ENCODE measurements around the gene PLSCR2.
"Not testable (repeated sequence)": the region's sequence is repeated elsewhere in the genome, so short reads cannot be mapped to it uniquely, and the experiment has no call there.

PLSCR2 gene

DNA sequence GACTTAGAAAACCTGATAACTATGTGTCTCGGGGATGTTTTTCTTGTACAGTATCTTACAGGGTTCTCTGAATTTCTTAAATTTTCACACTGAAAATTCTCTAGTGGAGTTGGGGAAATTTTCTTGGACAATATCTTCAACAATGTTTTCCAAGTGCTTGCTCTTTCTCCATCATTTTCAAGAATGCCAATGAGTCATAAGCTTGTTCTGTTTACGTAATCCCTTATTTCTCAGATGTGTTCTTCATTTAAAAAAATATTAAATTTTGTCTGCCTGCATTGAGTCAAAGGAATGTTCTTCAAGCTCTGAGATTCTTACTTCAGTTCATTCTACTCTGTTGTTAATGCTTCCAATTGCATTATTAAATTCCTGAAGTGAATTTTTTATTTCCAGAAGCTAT, 21.9 kb upstream of the PLSCR2 start:
- DNase-seq = no peak

DNA sequence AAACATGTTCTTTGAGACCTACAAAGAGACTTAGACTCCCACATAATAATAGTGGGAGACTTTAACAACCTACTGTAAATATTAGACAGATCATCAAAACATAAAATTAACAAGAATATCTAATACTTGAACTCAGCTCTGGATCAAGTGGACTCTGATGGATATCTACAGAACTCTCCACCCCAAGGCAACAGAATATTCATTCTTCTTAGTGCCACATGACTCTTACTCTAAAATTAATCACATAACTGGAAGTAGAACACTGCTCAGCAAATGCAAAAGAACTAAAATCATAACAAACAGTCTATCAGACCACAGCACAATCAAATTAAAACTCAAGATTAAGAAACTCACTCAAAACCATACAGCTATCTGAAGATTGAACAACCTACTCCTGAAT, 15.9 kb upstream of the PLSCR2 start:
- DNase-seq = no peak

DNA sequence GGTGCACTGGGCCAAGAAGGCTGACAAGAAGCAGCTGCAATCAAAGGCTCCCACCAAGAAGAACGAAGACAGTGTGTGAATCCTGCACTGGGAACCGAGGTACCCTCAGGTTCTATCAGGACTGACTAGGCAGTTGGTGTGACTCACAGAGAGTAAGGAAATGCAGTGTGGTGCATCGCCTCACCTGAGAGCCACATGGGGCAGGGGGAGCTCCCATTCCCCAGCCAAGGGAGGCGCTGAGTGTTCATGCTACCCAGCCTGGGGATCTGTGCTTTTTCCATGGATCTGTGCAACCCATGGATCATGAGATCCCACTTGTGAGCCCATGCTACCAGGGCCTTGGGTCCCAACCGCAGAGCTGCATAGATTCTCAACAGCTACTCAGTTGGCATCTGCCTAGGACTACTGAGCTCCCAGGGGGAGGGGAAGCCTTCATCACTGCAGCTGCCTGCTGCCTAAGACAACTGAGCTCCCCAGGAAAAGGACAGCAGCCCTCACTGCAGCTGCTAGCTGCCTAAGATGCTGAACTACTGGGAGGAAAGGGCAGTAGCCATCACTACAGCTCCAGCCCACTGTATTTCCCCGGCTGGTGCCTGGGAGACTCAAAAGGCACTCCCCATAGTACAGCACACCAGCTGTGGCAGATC, 6.9 kb upstream of the PLSCR2 start:
- no peak for DNase-seq

DNA sequence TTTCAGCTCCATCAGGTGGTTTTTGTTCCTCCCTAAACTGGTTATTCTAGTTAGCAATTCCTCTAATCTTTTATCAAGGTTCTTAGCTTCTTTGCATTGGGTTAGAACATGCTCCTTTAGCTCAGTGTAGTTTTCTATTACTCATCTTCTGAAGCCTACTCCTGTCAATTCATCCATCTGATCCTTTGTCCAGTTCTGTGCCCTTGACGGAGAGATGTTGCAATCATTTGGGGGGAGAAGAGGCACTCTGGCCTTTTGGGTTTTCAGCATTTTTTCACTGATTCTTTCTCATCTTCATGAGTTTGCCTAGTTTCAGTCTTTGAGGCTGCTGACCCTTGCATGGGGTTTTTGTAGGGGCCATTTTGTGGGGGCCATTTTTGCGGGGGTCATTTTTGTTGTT, 5.6 kb upstream of the PLSCR2 start:
- DNase-seq = not testable (repeated sequence)

DNA sequence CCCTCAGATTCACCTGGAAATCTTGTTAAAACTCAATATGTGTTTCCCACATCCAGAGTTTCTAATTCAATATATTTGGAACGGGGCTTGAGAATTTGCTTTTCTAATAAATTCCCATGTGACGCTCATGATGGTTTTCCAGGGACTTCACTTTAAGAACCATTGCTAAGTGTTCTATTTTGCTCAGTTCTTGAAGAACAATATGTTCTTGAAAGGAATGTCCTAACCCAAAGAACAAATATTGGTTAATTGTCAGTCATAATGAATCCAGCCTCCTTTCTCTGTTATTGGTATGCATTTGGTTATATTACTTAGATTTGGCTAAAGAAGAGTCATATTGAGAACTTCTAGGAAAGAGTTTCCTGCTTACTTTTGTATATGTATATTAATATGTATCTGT, 4.4 kb upstream of the PLSCR2 start:
- no peak for DNase-seq

DNA sequence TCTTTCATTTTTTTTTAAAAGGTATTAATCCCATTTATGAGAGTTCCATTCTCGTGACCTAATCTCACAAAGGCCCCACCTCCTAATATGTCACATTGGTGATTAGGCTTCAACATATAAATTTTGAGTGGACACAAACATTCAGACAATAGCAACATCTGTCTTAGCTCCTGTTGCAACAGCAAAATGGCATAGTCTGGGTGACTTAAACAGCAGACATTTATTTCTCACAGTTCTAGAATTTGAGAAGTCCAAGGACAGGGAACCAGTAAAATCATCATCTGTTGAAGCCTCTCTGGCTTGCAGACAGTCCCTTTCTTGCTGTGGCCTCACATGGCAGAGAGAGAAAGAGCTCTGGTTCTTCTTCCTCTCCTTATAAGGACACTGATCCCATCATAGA, 3.2 kb upstream of the PLSCR2 start:
- DNase-seq = no peak

DNA sequence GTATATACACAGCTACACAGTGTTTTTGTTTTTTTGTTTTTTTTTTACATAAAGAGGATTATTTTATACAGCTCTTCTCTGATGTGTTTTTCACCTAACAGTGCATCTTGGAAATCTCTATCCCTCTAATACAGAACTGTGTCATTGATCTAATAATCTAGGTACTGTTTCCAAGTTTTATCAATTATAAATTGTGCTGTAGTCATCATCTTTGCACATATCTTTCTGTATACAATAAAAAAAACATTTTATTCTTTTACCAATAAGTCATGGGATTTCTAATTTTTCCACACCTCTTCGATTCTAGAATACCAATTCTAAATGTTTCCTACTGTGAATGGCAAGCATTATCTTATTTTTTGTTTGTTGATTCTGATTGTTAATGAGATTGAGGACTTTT, 1.7 kb upstream of the PLSCR2 start:
- no peak for DNase-seq

DNA sequence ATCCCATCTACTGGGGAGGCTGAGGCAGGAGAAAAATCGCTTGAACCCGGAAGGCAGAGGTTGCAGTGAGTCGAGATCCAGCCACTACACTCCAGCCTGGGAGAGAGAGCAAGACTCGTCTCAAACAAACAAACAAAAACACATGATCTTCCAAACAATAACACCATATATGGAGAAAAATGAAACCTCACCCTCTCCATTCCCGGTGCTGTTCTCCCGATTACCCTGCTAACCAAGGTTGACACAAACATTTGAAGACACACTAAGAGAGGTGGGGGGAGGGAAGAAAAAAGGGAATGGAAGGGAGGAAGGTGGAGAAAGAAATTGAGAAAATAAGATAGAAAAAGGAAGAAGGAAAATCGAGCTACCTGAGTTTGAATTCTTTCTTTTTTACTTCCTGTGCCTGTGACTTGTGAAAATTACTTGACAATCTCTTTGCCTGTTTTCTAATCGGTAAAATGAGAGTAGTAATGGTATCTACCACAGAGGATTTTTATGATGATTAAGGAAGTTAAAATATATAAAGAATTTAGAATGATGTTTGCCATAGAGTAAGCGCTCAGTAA, 1.1 kb upstream of the PLSCR2 start:
- no peak for DNase-seq

DNA sequence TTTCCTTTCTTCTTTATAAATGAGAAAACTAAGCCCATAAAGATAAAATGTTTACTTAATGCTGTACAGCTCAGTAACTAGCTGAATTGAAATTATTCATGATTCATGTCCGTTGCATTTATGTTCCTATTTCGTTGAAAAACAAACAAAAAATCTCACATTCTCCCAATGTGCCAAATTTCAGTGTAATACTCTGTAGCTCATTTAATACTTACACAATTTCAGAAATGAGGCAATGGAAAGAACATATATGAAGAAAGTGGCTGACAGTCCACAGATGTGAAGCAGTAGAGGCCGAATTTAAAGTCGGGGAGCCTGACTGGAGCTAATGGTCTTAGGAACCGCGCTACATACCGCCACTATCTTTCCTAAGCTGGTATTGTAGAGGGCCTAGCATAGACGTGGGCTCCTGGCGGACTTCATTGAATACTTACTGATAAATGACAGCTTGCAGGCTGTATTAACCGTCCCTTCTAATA, 651 bp downstream of the PLSCR2 start:
- no peak for DNase-seq

DNA sequence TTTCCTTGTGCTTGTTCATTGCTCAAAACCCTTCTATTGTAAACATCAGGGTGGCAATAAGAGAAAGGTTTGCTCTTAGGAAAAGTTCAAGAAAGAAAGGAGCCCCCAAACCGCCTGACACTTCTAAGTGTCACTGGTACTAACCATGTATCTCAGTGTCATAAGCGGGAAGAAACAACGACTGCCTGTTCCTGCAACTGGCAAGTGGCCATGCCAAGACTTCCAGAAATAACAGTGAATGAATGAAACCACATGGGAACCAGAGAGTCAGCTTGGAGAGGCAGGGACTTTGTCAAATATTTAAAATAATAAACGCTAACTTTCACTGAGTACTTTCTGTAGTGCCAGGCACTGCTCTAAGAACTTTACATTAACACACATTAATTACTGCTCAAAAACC, 1.1 kb downstream of the PLSCR2 start:
- DNase-seq = peak in 6 of 58 donors; percentile 0 to 10 (median 2)

DNA sequence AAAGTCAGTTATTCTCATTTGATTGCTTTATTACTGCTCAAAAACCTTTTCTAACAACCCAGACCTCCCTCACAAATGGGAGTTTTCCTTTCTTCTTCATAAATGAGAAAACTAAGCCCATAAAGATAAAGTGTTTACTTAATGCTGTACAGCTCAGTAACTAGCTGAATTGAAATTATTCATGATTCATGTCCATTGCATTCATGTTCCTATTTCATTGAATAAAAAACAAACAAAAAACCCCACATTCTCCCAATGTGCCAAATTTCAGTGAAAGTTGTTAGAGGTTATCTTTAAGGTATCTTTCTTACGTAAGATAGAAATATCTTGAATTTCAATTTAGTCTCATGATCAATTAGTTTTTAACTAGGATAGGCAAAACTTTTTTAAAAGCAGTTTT, 2.8 kb downstream of the PLSCR2 start:
- DNase-seq = no peak

DNA sequence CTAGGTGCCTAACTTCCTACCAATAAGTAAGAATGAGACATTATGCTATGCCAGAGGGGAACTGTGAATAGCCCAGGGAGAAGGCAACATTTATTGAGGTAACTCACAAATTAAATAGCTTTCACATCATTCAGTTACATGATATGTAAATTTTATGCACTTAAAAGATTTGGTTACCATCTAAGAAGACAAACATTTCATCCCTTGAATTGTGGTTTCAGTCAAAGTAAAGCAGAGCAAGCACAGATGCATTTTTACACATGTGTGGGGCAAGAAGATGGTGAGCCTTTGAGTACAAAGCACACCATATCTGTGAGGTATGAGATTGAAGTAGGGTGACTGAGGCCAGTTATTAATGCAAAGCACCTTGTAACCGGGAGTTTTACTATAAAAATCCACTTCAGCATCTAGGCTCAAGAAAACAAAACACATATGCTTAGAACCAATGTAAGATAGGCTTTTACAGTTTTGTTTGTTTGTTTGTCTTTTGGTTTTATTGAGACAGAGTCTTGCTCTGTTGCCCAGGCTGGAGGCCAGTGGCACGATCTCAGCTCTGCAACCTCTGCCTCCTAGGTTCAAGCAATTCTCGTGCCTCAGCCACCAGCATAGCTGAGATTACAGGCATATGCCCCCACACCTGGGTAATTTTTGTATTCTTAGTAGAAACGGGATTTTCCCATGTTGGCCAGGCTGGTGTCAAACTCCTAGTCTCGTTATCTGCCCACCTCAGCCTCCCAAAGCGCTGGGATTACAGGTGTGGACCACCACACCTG, 3.5 kb downstream of the PLSCR2 start:
- DNase-seq = no peak

DNA sequence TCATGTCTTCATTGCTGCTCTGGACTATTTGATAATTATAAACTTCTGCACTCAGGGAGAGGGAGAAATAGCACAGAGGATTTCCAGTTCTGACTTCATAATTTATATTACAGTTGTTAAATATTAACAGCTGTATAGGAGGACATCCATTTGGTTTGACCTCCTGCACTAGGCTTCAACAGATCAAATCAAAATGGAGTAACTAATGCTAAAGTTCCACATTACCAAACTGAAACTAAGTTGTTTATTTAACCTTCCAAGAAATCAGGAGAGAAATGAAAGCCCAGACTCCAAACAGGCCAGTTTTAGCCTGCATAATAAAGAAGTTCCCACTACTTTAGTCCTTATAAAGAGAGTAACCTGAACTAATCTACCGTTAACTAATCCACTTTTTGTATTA, 4.6 kb downstream of the PLSCR2 start:
- no peak for DNase-seq

DNA sequence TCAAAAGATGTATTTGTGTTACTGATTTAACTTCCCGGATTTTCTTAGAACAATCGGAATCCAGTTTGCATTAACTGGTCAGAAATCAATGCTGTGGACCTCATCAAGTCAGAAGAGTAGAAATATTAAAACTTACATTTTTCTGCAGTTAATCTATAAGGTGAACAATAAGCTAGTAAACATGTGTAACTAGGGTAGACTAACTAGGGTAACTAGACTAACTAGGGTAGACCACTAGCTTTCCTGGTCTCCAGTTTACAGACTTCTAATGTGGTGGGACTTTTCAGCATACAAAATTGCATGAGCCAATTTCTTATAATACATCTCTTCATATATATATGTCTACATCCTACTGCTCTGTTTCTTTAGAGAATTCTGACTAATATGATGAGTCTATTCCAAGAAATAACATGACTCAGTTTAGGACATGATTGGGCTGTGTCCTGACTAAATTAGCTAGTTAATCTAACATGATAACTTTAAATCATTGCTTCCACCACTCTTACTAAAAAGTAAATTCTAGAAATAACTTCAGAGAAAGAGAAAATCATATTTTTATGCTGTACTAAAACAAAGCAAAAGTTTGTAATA, 5.3 kb downstream of the PLSCR2 start:
- DNase-seq = no peak

DNA sequence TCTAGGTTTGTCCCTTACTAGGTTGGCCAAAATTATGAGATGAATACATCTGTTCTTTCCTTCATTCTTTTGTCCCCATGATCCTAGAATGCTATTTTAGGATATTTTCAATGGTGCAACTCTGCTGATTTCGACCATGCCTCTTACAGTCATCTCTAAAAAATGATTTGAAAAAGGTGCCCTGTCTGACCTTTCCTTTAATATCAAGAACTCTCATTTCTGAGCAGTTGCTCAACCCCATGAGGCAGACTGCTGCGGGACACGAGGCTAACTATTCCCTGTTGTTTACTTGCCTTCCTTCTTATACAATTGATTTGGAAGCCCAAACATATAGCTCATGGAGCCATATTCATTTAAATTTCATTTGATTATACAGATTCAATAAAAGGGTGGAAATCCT, 14.6 kb downstream of the PLSCR2 start:
- no peak for DNase-seq

DNA sequence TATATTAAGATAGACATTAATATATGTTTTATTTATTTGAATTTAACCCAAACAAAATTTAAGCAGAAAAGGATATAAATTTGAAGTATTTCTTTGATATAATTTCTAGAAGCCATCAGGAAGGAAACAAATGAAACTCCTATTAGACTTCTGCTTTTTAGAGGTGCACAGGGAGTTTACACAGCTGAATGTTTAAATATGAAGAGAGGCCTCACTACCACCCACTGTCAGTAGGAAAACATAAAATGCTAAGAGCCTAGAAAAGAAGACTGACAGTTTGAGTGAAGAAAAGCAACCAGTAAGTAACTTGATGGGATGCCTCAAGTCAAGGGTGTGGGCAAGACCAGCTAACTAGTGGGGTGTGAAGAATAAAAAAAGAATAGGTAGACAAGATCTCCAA, 19.7 kb downstream of the PLSCR2 start:
- no peak for DNase-seq

DNA sequence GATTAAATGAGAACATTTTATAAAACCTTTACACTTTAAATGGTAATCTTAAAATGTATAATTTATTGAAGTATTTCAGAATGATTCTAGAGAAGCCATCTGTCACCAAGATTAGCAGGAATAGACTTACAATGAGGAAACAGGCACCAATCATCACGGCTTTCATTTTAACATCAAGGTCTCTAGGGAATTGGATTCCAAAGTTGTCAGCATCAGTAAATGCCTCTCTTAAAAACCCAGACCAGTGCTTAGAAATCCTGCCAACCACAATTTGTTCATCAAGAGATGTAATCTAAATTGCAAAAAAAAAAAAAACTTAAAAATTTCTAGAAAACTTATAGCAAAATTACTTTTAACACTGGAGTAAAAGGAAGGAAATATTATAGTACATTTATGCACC, 20.3 kb downstream of the PLSCR2 start:
- no peak for DNase-seq

DNA sequence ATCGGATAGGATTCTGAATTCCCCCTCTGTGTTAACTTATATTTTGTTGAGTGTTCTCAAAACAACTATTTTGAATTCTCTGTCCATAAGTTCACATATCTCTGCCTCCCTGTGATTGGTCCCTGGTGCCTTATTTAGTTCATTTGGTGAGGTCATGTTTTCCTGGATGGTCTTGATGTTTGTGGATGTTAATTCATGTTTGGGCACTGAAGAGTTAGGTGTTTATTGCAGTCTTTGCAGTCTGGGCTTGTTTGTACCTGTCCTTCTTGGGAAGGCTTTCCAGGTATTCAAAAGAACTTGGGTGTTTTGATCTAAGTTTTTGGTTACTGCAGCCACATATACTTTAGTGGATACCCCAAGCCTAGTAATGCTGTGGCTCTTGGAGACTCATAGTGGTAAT, 23.3 kb downstream of the PLSCR2 start:
- no peak for DNase-seq

DNA sequence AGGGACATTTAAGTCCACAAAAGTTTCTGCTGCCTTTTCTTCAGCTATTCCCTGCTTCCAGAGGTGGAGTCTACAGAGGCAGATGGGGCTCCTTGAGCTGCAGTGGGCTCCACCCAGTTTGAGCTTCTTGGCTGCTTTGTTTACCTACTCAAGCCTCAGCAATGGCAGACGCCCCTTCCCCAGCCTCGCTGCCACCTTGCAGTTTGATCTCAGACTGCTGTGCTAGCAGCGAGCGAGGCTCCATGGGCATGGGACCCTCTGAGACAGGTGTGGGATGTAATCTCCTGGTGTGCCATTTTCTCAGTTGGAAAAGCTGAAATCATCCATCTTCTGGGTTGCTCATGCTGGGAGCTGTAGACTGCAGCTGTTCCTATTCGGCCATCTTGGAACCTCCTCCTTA, 29.1 kb downstream of the PLSCR2 start:
- not testable (repeated sequence) for DNase-seq

DNA sequence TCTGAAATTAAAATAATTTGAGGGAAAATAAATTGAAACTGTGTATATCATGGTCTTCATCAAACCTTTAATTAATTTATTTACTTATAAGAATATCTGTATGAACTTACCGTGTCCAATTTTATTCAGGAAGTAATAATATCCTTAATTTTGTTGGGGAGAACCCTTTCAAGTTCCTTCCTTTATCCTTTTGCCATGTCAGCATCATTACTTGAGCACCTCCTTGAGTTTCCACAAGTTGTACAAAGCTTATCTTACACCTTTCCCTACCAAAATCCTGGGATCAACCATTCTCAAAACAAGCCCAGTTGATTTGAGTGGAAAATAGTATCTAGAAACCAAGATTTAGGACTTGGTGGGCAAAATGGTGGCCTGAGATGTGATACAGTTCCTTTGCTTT, 37.3 kb downstream of the PLSCR2 start:
- DNase-seq = no peak

DNA sequence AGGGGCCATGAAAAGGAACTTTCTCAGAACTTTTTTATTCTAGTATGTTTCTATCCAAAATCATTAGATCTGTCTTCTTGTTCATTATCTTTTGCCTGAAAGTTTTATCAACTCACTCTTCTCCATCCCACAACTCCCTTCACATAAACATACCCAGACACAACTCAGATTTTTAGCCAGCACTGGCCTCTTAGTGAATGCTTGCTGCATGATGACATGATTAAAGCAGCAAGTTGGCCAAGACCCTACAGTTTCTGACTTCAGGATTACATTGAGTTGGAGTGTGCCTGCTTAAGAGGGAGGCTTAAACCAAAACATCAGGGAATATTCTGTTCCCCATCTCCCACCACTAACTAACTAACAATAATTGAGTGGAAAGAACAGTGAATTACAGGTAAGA, 38.1 kb downstream of the PLSCR2 start:
- no peak for DNase-seq

DNA sequence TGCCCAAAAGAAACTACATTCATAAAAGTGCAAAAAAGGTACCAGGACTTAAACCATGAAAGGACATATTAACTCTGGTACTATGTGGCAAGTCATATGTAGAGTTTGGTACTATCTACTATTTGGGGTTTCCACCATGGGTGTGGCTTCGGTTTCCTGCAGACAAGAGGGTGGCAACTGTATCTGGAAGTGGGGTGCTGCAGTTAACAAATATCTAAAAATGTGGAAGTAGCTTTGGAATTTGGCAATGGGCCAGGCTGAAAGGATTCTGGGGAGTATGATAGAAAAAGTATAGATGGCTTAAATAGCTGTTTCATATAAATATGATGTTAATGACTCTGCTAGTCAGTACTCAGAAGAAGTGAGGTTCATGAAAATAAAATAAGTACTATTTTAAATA, 44.0 kb downstream of the PLSCR2 start:
- DNase-seq = no peak
